Endothelial cell (in vitro differentiated cells): Measurements from ENCODE around the gene EXPH5. TPM values are rescaled to one million over a fixed set of nuclear protein-coding genes. Genes with fewer than 3 reads are reported as not detected.

Experiments
- DNase-seq: peaks from one replicate; pipeline ENCODE4 v3.0.0; 2021; ENCODE audit warnings: low spot score
- H3K27ac Mint-ChIP-seq: one replicate; pipeline ENCODE4 v1.8.0; 2021; ENCODE audit warnings: mixed read lengths, inconsistent platforms; ENCODE audit not compliant: unreplicated experiment
- H3K27me3 Mint-ChIP-seq: one replicate; pipeline ENCODE4 v1.8.0; 2021; ENCODE audit warnings: mild to moderate bottlenecking, moderate library complexity, mixed read lengths, inconsistent platforms; ENCODE audit not compliant: unreplicated experiment
- H3K36me3 Mint-ChIP-seq: one replicate; pipeline ENCODE4 v1.8.0; 2021; ENCODE audit warnings: mild to moderate bottlenecking, low read depth, mixed read lengths, inconsistent platforms; ENCODE audit not compliant: unreplicated experiment
- H3K4me1 Mint-ChIP-seq: one replicate; pipeline ENCODE4 v1.8.0; 2021; ENCODE audit warnings: mild to moderate bottlenecking, mixed read lengths, inconsistent platforms; ENCODE audit not compliant: unreplicated experiment
- H3K4me3 Mint-ChIP-seq: one replicate; pipeline ENCODE4 v1.8.0; 2021; ENCODE audit warnings: mild to moderate bottlenecking, mixed read lengths, inconsistent platforms; ENCODE audit not compliant: unreplicated experiment
- H3K9me3 Mint-ChIP-seq: one replicate; pipeline ENCODE4 v1.8.0; 2021; ENCODE audit warnings: mixed read lengths, inconsistent platforms; ENCODE audit not compliant: unreplicated experiment
- total RNA-seq: library from RNA; stranded (reverse); fragmentation: NEBNext Ultra II Directional; extraction: Animal tissue kit (Norgen Biotek cat#: 25700); gene quantifications from one replicate; pipeline ENCODE4 v1.2.1, GENCODE V29; 2021; ENCODE audit not compliant: unreplicated experiment
- TF ChIP-seq, protein P1 (sequence below): fragments of 200-600 bp; sonication (generic); IDR thresholded peaks from one replicate; pipeline ENCODE4 v1.5.0; 2021; ENCODE audit warnings: antibody characterized with exemption; ENCODE audit not compliant: unreplicated experiment

The EXPH5 gene
- total RNA-seq, 1 donor from 2014 or later = 0.62 TPM

DNA sequence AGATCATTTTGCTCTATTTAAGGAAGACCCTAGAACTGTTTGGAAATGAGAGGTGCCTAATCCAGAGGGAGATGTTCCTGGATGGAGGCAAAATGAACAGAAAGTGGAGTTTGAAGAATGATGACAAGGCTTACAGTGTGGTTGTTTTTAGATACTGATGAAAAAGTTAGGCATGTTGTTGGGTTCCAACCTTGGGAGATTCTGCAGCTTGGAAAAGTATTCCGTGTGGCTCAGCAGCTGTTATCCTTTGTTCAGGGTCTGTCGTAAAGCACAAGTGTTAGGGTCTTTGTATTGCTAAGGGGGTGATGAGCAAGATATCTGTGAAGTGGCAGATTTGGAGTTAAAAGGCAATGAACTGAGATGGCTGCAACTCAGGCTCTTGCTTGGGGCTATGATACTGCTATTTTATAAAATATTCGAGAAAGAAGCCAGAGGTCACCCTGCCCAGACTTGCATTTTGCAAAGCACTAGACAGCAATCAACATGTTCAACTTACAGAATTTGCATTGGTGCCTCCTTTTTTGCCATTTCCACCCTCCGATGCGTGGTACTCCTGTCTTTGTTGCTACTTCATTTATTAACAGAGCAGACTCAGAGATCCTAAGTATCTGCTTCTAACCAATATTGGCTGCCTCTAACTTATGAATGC is 50.1 kb downstream of the EXPH5 start:
- Mint-ChIP-seq H3K27ac (no peak overlapping the region), H3K4me3 (no peak overlapping the region), H3K4me1 (peaks cover 3% of the 10 kb centered on the region), H3K36me3 (no peaks in the 10 kb centered on the region), H3K27me3 (peaks cover 1% of the 10 kb centered on the region), H3K9me3 (no peaks in the 10 kb centered on the region)
- no peak for DNase-seq
- TF ChIP-seq, protein P1, sequence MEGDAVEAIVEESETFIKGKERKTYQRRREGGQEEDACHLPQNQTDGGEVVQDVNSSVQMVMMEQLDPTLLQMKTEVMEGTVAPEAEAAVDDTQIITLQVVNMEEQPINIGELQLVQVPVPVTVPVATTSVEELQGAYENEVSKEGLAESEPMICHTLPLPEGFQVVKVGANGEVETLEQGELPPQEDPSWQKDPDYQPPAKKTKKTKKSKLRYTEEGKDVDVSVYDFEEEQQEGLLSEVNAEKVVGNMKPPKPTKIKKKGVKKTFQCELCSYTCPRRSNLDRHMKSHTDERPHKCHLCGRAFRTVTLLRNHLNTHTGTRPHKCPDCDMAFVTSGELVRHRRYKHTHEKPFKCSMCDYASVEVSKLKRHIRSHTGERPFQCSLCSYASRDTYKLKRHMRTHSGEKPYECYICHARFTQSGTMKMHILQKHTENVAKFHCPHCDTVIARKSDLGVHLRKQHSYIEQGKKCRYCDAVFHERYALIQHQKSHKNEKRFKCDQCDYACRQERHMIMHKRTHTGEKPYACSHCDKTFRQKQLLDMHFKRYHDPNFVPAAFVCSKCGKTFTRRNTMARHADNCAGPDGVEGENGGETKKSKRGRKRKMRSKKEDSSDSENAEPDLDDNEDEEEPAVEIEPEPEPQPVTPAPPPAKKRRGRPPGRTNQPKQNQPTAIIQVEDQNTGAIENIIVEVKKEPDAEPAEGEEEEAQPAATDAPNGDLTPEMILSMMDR = no peak

DNA sequence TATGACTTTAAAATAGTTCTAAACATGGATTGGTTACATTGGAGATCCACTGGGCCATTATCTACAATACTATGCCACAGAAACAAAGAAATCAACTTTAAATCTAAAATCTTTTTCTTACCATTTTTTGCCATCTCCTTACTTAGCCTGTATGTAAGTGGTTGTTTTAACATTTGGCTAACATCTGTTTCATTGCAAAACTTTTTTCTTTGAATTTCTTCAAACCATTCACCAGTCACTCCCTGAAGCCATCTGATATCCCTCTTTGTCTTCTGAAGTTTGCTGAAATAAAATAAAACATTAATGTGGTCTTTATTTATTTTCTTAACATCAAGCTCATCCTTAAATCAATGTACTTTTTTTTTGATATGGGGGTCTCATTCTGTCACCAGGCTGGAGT is 52.0 kb downstream of the EXPH5 start:
- TF ChIP-seq, protein P1 = no peak
- no peak overlapping the region for H3K27ac Mint-ChIP-seq
- H3K36me3 Mint-ChIP-seq = no peaks in the 10 kb centered on the region
- H3K4me3 Mint-ChIP-seq = no peak overlapping the region
- peaks cover 5% of the 10 kb centered on the region for H3K4me1 Mint-ChIP-seq
- H3K27me3 Mint-ChIP-seq = peaks cover 1% of the 10 kb centered on the region
- DNase-seq = no peak
- no peaks in the 10 kb centered on the region for H3K9me3 Mint-ChIP-seq

DNA sequence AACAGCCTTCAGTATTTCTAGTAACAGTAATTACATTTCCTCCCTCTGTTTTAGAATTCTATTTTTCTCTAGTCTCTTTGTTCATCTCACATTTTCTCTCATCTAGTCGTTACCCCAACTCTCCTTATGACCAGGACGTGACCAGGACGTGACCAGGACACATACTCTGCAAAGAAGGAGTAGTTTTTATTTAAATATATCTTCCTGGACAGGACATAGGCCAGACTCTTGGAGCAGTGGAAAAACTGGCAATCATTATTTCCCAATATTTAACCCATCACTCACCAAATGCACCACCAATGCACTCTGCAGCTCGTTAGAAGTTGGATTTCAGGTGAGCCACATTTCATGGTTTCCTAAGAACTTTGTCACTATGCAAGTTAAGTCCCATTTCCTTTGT is 55.1 kb downstream of the EXPH5 start:
- no peaks in the 10 kb centered on the region for H3K27me3 Mint-ChIP-seq
- H3K27ac Mint-ChIP-seq = no peak overlapping the region
- H3K4me3 Mint-ChIP-seq = no peak overlapping the region

DNA sequence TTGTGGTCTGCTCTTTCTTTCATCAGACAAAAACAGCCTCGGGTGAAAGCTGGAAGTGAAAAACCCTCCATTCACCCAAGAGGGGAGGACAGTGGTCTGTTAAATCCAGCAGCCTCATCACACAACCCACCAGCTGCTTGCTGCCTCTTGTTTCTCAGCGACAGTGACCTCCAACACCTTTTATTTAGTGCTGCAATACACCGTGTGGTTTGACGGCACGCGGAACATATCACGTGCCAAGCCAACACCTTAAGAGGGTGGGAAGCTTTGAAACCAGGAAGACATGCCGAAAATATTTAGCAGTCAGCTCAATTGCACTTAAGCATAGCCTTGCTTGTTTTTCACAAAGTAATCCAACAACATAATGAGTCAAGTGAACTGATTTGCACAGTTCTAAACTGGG is 55.5 kb downstream of the EXPH5 start:
- Mint-ChIP-seq H3K4me1 (peaks cover 5% of the 10 kb centered on the region), H3K27ac (no peak overlapping the region), H3K4me3 (no peak overlapping the region), H3K9me3 (no peaks in the 10 kb centered on the region), H3K36me3 (no peaks in the 10 kb centered on the region), H3K27me3 (no peaks in the 10 kb centered on the region)
- no peak for DNase-seq
- TF ChIP-seq, protein P1 = no peak

More for the DNA sequence above, 55.1 kb downstream of the EXPH5 start:
- peaks cover 5% of the 10 kb centered on the region for H3K4me1 Mint-ChIP-seq
- TF ChIP-seq, protein P1 = no peak
- no peaks in the 10 kb centered on the region for H3K9me3 Mint-ChIP-seq
- DNase-seq = no peak
- no peaks in the 10 kb centered on the region for H3K36me3 Mint-ChIP-seq

DNA sequence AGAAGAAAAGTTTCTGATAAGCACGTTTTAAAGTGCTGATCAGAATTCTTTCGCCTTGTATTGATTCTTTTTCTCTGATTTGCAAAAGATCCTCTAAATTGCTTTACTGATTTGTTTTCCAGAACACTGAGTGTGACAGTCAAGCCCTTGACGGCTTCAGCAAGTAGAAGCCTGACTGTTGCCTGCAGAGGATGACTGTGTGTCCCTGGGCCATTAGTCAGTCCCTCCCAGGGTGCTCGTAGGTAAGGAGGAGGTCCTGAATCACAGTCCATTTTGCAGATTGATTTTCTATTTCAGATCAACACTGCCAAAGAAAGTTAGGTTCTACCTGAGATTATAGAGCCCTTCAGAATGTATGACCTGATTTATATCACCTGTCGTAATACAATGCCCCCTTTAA is 56.8 kb downstream of the EXPH5 start:
- H3K4me3 Mint-ChIP-seq = no peak overlapping the region
- H3K27me3 Mint-ChIP-seq = no peaks in the 10 kb centered on the region
- TF ChIP-seq, protein P1 = no peak
- no peaks in the 10 kb centered on the region for H3K36me3 Mint-ChIP-seq
- peaks cover 5% of the 10 kb centered on the region for H3K4me1 Mint-ChIP-seq
- H3K27ac Mint-ChIP-seq = no peak overlapping the region
- DNase-seq = no peak
- no peaks in the 10 kb centered on the region for H3K9me3 Mint-ChIP-seq
